Femur (tissue), 1 donor: ENCODE measurements around the gene PPIL4.

Source experiments
- DNase-seq: peaks from one replicate; pipeline ENCODE4 v3.0.0-alpha.2; 2017

The PPIL4 gene

DNA sequence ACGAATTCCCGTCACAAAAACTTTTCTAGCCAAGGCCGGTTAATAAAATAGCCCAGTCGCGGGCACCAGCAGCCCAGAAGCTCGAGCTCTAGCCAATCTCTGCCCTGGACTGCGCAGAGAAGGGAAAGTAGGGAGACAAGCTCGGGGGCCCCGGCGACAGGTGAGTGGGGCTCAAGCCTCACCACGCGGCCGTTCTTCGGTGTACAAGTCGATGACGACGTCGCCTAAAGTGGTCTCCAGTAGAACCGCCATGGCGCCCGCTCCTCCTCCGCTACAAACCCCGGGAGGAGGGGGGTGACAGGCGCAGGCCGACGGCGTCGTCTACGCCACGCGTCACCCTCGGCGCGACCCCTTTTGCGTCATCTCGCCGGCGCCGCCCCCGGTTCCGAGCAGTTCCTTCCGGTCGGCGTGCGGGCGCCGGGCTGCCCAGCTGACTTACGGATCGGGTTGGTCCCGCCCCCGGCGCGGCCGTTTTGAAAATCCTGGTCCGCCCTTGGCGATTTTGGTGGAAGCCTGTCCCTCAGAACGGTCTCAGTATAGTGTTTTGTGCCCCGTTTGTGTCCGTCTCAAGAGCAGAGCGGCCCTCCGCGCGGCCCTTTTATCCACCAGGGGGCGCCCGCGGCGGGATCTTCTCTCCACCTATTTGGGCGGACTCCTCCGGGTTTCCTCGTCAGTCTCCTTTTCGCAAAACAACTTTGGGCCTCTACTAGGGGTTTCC lies at the start of gene PPIL4:
Gene PPIL4, minus strand, starts transcription at position 290 of the 718 bp plus-strand sequence. Its CDS starts 38 bp downstream, at position 252.
- DNase-seq: peak; percentile 98

DNA sequence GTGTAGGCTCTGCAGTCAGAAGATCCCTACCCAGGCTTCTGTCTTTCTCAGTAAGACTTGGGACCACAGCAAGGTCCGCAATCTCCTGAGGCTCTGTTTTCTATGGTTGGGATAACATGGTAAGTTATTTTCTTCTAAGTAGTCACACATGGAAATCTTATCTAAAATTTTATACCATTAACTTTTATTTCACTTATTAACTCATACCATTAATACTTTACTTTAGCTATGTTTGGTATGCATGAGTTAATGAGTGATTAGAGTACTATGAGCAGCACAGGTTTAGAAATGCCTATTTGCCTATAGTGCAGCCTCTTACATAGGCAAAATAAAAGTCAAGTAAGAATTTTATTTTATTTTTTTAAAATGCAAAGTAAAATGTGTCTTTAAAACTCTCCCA lies 47.6 kb upstream of the PPIL4 start:
- DNase-seq: no peak

DNA sequence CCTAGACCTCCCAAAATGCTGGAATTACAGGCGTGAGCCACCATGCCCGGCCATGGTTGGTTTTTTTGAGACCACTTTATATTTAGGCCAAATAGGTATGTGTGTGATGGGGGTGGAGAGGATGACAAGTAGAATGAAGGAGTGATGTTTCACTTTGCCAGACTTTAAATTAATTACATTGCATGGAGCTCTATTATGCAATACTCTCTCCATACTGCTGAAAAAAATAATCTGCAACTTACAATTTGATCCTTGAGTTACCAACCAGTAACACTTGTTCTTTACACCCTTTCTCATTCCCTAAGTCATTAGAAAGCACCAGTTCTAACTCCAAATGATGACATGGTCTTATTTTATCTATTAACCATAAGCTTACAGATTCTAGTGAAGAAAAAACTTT lies 47.1 kb upstream of the PPIL4 start:
- DNase-seq: no peak

DNA sequence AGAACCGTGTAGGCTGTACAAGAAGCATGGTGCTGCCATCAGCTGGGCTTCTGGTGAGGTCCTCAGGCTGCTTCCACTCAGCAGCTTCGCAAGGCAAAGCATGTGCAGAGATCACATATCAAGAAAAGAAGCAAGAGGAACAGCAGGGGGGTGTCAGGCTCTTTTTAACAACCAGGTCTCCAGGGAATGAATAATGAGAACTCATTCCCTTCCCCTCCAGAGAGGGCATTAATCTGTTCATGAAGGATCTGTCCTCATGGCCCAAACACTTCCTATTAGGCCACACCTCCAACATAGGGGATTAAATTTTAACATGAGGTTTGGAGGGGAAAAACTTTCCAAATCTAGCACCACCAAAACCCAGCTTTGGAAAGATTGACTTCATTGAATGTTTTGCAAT lies 40.3 kb upstream of the PPIL4 start:
- DNase-seq: no peak

DNA sequence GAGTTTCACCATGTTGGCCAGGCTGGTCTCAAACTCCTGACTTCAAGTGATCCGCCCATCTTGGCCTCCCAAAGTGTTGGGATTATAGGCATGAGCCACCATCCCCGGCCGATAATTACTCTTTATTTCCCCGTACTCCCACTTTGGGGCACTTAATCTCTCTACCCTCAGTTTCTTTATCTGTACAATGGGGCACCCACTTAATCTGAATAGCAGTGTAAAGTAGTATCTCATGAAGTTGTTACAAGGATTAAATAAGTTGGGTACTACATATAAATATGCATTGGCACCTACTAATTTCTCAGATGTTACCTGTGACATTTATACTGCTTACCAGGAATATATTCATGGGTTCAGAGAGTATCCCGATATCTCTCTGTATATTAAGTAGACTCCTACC lies 35.5 kb upstream of the PPIL4 start:
- no peak for DNase-seq

GRCh38 chr6:149580880-149581279 lies 35.0 kb upstream of the PPIL4 start:
- DNase-seq: no peak

- no peak for DNase-seq
Observed at GRCh38 chr6:149567945-149568585, 22.2 kb upstream of the PPIL4 start.

- DNase-seq: no peak
Observed at GRCh38 chr6:149567194-149567586, 21.3 kb upstream of the PPIL4 start.

- peak; percentile 56 for DNase-seq
Observed at GRCh38 chr6:149566410-149567193, 20.8 kb upstream of the PPIL4 start.

- peak; percentile 97 for DNase-seq
Observed at GRCh38 chr6:149565527-149566409, 19.9 kb upstream of the PPIL4 start, which contains the start of gene GINM1. TSS of gene GINM1 (plus strand) at chr6:149566375. CDS start at chr6:149566415, 40 bp downstream.

DNA sequence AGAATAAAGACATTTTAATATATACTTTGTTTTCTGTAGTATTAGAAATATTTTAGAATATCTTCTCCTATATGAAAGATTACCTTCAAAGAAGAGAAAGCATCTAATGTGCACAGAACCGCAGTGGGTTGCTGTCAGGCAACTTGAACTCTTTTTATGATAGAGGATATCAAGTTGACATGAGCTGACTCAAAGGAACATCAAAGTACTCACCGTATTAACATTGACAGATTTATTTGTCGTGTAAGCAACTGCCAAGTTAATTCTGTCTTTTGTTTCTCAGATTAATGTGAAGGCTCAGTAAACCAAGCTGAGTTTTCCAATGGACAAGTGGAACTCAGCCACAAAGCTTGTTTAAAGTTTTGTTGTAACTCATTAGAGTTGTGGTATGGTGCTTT lies 18.1 kb upstream of the PPIL4 start:
- DNase-seq: no peak

GRCh38 chr6:149563203-149563927 lies 17.5 kb upstream of the PPIL4 start:
- DNase-seq: no peak

DNA sequence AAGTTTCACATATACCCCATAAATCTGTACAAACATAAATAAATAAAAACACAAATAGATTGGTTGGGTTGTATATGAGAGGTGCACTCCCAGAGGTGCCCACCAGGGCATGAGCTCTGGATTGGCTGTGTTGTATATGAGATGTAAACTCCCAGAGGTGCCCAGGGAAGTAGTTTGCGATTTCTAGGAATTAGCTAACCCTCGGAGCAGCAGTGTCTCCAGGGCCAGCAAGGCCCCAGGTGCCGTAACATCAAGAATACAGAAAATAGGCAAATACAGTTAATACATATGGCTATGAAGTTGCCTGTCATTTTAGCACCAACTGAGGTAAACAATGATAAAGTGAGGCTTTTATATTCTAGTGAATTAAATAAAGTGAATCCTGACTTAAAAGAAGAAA lies 14.9 kb upstream of the PPIL4 start:
- DNase-seq: no peak

DNA sequence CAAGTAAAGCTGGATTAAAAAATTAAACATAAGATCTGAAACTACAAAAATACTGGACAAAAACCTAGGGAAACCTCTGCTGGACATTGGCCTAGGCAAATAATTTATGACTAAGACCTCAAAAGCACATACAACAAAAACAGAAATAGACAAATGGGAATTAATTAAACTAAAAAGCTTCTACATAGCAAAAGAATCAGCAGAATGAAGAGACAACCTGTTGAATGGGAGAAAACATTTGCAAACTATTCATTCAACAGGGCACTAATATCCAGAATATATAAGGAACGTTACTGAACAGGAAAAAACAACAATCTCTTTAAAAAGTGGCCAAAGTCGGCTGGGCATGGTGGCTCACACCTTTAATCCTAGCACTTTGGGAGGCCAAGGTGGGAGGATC lies 13.5 kb upstream of the PPIL4 start:
- no peak for DNase-seq

GRCh38 chr6:149558029-149558428 lies 12.2 kb upstream of the PPIL4 start:
- DNase-seq: no peak

DNA sequence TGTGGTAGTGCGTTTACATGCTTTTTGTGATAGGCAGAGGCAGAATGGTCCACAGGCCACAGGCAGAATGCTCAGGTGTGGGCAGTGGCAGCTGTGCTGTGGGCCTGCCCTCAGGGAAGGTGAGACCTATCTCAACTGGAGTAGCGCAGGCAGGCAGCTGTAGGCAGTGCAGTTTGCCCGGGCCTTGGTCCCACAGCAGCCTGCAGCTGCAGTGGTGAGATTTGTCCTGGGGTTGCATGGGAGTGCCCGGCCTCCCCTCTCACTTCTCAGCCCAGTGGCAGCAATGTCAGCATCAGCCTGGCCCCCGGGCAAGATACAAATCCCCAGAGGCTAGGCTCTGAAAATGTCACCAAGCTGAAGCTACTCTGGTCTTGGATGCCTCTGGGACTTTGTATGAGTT lies 6.1 kb upstream of the PPIL4 start:
- no peak for DNase-seq

DNA sequence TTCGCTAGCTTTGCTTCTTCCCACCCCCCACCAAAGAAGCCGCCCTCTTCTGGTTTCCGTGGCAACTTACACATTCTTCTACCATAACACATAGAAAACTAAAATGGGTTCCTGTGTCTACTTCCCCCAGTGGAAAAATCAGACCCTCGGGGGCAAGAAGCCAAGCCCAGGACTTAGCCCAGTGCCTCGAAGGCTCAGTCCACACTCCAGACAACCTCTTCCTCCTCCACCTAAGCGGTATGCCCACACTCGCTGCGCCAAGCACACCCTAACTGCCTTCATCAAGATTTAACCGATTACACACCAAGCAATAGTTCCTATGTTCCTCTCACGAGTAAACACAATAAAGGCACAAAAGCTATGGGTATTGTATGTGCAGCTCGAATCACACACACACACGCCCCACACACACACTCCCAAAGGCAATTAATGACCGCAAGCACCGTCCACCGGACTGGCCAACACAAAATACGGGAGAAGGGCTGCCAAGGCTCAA lies 537 bp downstream of the PPIL4 start:
- DNase-seq: peak; percentile 87

GRCh38 chr6:149544646-149545257 lies 1.1 kb downstream of the PPIL4 start:
- no peak for DNase-seq

DNA sequence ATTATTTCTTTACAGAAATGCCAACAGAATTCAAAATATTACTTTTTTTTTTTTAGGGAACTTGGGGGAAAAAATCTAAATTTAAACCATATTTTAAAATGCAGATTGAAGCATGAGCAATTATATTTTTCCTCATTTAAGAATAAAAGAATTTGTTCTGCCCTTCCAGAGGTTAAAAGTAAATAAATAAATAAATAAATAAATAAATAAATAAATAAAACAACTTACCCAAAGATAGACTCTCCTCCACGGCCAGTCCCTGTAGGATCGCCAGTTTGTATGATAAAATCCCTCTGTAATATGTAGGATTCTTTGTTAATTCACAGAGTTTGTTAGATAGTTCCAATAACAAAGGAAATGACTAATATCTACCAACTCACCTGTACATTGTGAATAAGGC lies 4.7 kb downstream of the PPIL4 start:
- DNase-seq: no peak

- no peak for DNase-seq
Observed at GRCh38 chr6:149534742-149535141, 11.1 kb downstream of the PPIL4 start.

GRCh38 chr6:149529650-149530049 lies 16.2 kb downstream of the PPIL4 start:
- no peak for DNase-seq
